Measurements from ENCODE around the gene DCLK1.
A peak's percentile ranks its signal among the peaks of the same experiment; 100 is the strongest.

Gene DCLK1

DNA sequence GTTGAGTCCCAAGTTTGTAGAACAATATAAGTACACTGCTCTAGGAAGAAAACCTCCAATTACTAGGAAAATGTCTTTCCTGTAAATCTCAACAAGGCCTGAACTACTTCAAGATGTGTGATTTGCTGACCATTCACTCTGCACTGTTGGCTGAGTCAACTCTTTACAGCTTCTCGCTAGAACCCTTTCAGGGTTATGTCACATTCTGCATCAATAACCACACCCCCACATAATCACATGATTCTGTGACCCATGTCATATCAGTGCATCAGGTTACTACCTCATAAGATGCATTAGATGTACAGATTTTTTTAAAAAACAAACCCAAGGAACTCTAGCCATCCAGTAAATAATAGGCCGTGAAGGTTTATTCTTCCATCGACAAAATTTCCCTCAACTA, 16.1 kb upstream of the DCLK1 start:
- H3K4me3 ChIP-seq (replicated peaks in 1 of 2; ENCODE audit: low read depth in 2 of 2, low read length in 2 of 2) = no peak overlapping the region
- TF ChIP-seq, protein P1, sequence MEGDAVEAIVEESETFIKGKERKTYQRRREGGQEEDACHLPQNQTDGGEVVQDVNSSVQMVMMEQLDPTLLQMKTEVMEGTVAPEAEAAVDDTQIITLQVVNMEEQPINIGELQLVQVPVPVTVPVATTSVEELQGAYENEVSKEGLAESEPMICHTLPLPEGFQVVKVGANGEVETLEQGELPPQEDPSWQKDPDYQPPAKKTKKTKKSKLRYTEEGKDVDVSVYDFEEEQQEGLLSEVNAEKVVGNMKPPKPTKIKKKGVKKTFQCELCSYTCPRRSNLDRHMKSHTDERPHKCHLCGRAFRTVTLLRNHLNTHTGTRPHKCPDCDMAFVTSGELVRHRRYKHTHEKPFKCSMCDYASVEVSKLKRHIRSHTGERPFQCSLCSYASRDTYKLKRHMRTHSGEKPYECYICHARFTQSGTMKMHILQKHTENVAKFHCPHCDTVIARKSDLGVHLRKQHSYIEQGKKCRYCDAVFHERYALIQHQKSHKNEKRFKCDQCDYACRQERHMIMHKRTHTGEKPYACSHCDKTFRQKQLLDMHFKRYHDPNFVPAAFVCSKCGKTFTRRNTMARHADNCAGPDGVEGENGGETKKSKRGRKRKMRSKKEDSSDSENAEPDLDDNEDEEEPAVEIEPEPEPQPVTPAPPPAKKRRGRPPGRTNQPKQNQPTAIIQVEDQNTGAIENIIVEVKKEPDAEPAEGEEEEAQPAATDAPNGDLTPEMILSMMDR (IDR thresholded peaks at IDR 0.05; ENCODE audit: low read depth, low read length) = no peak
- DNase-seq (ENCODE audit: low read depth in 2 of 2) = no peak

- no peak overlapping the region for H3K4me3 ChIP-seq (replicated peaks in 1 of 2; ENCODE audit: low read depth in 2 of 2, low read length in 2 of 2)
- TF ChIP-seq, protein P1 (IDR thresholded peaks at IDR 0.05; ENCODE audit: low read depth, low read length) = no peak
- peak; percentile 17 to 18 for DNase-seq (ENCODE audit: low read depth in 2 of 2)
Measured at GRCh38 chr13:36146511-36147269, 15.5 kb upstream of the DCLK1 start.

GRCh38 chr13:36143738-36144137, 12.6 kb upstream of the DCLK1 start:
- DNase-seq (ENCODE audit: low read depth in 2 of 2) = no peak
- TF ChIP-seq, protein P1 (IDR thresholded peaks at IDR 0.05; ENCODE audit: low read depth, low read length) = no peak
- no peak overlapping the region for H3K4me3 ChIP-seq (replicated peaks in 1 of 2; ENCODE audit: low read depth in 2 of 2, low read length in 2 of 2)

- no peak overlapping the region for H3K4me3 ChIP-seq (replicated peaks in 1 of 2; ENCODE audit: low read depth in 2 of 2, low read length in 2 of 2)
- TF ChIP-seq, protein P1 (IDR thresholded peaks at IDR 0.05; ENCODE audit: low read depth, low read length) = no peak
- DNase-seq (ENCODE audit: low read depth in 2 of 2) = no peak
Measured at GRCh38 chr13:36142735-36143134, 11.6 kb upstream of the DCLK1 start.

DNA sequence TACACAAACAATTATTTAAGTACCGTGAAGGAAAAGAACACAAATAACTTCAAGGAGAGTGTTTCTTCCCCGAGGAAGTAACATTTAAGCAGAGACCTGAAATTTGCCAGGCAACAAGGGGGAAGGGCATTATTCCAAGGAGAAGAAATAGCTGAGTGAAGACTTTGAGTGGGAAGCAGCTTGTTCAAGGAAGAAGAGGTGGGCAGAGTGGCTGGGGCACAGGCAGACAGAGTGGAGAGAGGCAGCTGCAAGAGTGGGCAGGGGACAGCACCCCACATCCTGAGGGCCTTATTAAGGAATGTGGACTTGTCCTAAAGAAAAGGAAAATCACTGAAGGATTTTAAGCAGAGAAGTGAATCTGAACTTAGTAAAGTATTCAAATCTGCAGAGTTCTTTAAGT, 4.7 kb upstream of the DCLK1 start:
- H3K4me3 ChIP-seq (replicated peaks in 1 of 2; ENCODE audit: low read depth in 2 of 2, low read length in 2 of 2) = no peak overlapping the region
- DNase-seq (ENCODE audit: low read depth in 2 of 2) = no peak
- TF ChIP-seq, protein P1 (IDR thresholded peaks at IDR 0.05; ENCODE audit: low read depth, low read length) = no peak

- no peak overlapping the region for H3K4me3 ChIP-seq (replicated peaks in 1 of 2; ENCODE audit: low read depth in 2 of 2, low read length in 2 of 2)
- DNase-seq (ENCODE audit: low read depth in 2 of 2) = no peak
- TF ChIP-seq, protein P1 (IDR thresholded peaks at IDR 0.05; ENCODE audit: low read depth, low read length) = no peak
Measured at GRCh38 chr13:36134632-36135031, 3.5 kb upstream of the DCLK1 start.
